H9 (cell line): ENCODE results near the gene TUFT1. TPM values are rescaled to one million over a fixed set of nuclear protein-coding genes. Genes with fewer than 3 reads are reported as not detected.

Experiments
- DNase-seq: peaks from one replicate; pipeline ENCODE4 v3.0.0-alpha.2; 2017
- H2AFZ ChIP-seq: one replicate; pipeline ENCODE4 v1.6.1; 2013; ENCODE audit warnings: mild to moderate bottlenecking, low read length, control low read depth, moderate library complexity
- H2AK5ac ChIP-seq: 2 replicates; pipeline ENCODE4 v1.6.1; 2013; ENCODE audit warnings: low read length, control low read depth, mixed read lengths; ENCODE audit not compliant: insufficient read length
- H2BK120ac ChIP-seq: one replicate; pipeline ENCODE4 v1.6.1; 2013; ENCODE audit warnings: low read depth, mild to moderate bottlenecking, low read length, control low read depth, inconsistent platforms; ENCODE audit not compliant: poor library complexity, severe bottlenecking
- H2BK12ac ChIP-seq: 2 replicates; pipeline ENCODE4 v1.6.1; 2013; ENCODE audit warnings: low read length, control low read depth, mixed read lengths, low read depth; ENCODE audit not compliant: insufficient read length
- H2BK15ac ChIP-seq: 2 replicates; pipeline ENCODE4 v1.6.1; 2013; ENCODE audit warnings: low read depth, low read length, control low read depth
- H2BK20ac ChIP-seq: one replicate; pipeline ENCODE4 v1.6.1; 2013; ENCODE audit warnings: low read depth, mild to moderate bottlenecking, low read length, control low read depth, inconsistent platforms; ENCODE audit not compliant: poor library complexity, severe bottlenecking
- H2BK5ac ChIP-seq: 2 replicates; pipeline ENCODE4 v1.6.1; 2013; ENCODE audit warnings: low read length, control low read depth, mixed read lengths; ENCODE audit not compliant: insufficient read length
- H3K14ac ChIP-seq: 2 replicates; pipeline ENCODE4 v1.6.1; 2013; ENCODE audit warnings: low read length, control low read depth; ENCODE audit not compliant: insufficient read depth
- H3K18ac ChIP-seq: 2 replicates; pipeline ENCODE4 v1.6.1; 2013; ENCODE audit warnings: low read depth, mild to moderate bottlenecking, mixed read lengths, low read length, control low read depth; ENCODE audit not compliant: insufficient read length
- H3K23ac ChIP-seq: 2 replicates; pipeline ENCODE4 v1.6.1; 2013; ENCODE audit warnings: low read length, control low read depth, mixed read lengths, low read depth; ENCODE audit not compliant: insufficient read length
- H3K23me2 ChIP-seq: 2 replicates; pipeline ENCODE4 v1.6.1; 2013; ENCODE audit warnings: low read depth, mild to moderate bottlenecking, mixed read lengths, low read length, control low read depth; ENCODE audit not compliant: insufficient read length, poor library complexity, severe bottlenecking
- H3K27ac ChIP-seq: 2 replicates; pipeline ENCODE4 v1.5.1; 2013; ENCODE audit warnings: low read length, control low read depth, mixed read lengths, low read depth; ENCODE audit not compliant: insufficient read length
- H3K27me3 ChIP-seq: 2 replicates; pipeline ENCODE4 v1.6.1; 2013; ENCODE audit warnings: low read length, control low read depth, inconsistent platforms; ENCODE audit not compliant: insufficient read depth
- H3K4ac ChIP-seq: 2 replicates; pipeline ENCODE4 v1.6.1; 2013; ENCODE audit warnings: low read depth, mild to moderate bottlenecking, control low read depth, inconsistent platforms, low read length, moderate library complexity
- H3K4me1 ChIP-seq: 2 replicates; pipeline ENCODE4 v1.6.1; 2013; ENCODE audit warnings: low read length, control low read depth, inconsistent platforms; ENCODE audit not compliant: insufficient read depth
- H3K4me2 ChIP-seq: 2 replicates; pipeline ENCODE4 v1.6.1; 2013; ENCODE audit warnings: low read length, control low read depth, mixed read lengths; ENCODE audit not compliant: insufficient read length, insufficient read depth
- H3K56ac ChIP-seq: 2 replicates; pipeline ENCODE4 v1.6.1; 2013; ENCODE audit warnings: low read depth, mild to moderate bottlenecking, mixed read lengths, low read length, control low read depth; ENCODE audit not compliant: insufficient read length
- H3K79me1 ChIP-seq: 2 replicates; pipeline ENCODE4 v1.6.1; 2013; ENCODE audit warnings: low read depth, mild to moderate bottlenecking, moderate library complexity, low read length, control low read depth, inconsistent platforms; ENCODE audit not compliant: insufficient read depth, poor library complexity, severe bottlenecking
- H3K79me2 ChIP-seq: 2 replicates; pipeline ENCODE4 v1.6.1; 2013; ENCODE audit warnings: low read length, control low read depth, inconsistent platforms; ENCODE audit not compliant: insufficient read depth
- H3K9ac ChIP-seq: 2 replicates; pipeline ENCODE4 v1.6.1; 2013; ENCODE audit warnings: low read length, control low read depth, mixed read lengths; ENCODE audit not compliant: insufficient read length; ENCODE audit errors: extremely low read depth
- H3K9me3 ChIP-seq: one replicate; pipeline ENCODE4 v1.6.1; 2013; ENCODE audit warnings: low read depth, low read length, inconsistent platforms; ENCODE audit not compliant: control insufficient read depth
- H3T11ph ChIP-seq: one replicate; pipeline ENCODE4 v1.6.1; 2013; ENCODE audit warnings: mild to moderate bottlenecking, low read length, control low read depth, inconsistent platforms
- H4K20me1 ChIP-seq: one replicate; pipeline ENCODE4 v1.6.1; 2013; ENCODE audit not compliant: control insufficient read depth, insufficient read length, insufficient read depth
- H4K5ac ChIP-seq: 2 replicates; pipeline ENCODE4 v1.6.1; 2013; ENCODE audit warnings: low read depth, mild to moderate bottlenecking, mixed read lengths, low read length, control low read depth; ENCODE audit not compliant: insufficient read length
- H4K8ac ChIP-seq: replicated peaks from 2 replicates; pipeline ENCODE4 v1.6.1; 2013; ENCODE audit warnings: low read length, control low read depth, mixed read lengths, low read depth; ENCODE audit not compliant: insufficient read length
- H4K91ac ChIP-seq: 2 replicates; pipeline ENCODE4 v1.6.1; 2013; ENCODE audit warnings: low read depth, mild to moderate bottlenecking, moderate library complexity, mixed read lengths, low read length, control low read depth; ENCODE audit not compliant: insufficient read length
- H3K27ac Mint-ChIP-seq, 3 experiments: 2 replicates in 2 of 3; 3 replicates in 1 of 3; pipeline ENCODE4 v1.8.0; 2020 to 2021; ENCODE audit warnings: mixed read lengths in 3 of 3, mild to moderate bottlenecking in 1 of 3, moderate library complexity in 1 of 3
- H3K27me3 Mint-ChIP-seq: 2 replicates; pipeline ENCODE4 v1.8.0; 2021; ENCODE audit warnings: low read depth, mild to moderate bottlenecking, moderate library complexity, mixed read lengths
- H3K36me3 Mint-ChIP-seq, 3 experiments: 2 replicates in 2 of 3; 3 replicates in 1 of 3; pipeline ENCODE4 v1.8.0; 2020 to 2021; ENCODE audit warnings: low read depth in 3 of 3, mixed read lengths in 3 of 3; ENCODE audit not compliant: insufficient read depth in 1 of 3
- H3K4me1 Mint-ChIP-seq, 2 experiments: 2 replicates each; pipeline ENCODE4 v1.8.0; 2020; ENCODE audit warnings: mixed read lengths in 2 of 2
- H3K4me3 Mint-ChIP-seq, 2 experiments: 2 replicates in 1 of 2; 3 replicates in 1 of 2; pipeline ENCODE4 v1.8.0; 2020 to 2021; ENCODE audit warnings: mild to moderate bottlenecking in 2 of 2, mixed read lengths in 2 of 2, moderate library complexity in 1 of 2
- H3K9me3 Mint-ChIP-seq, 2 experiments: 2 replicates in 1 of 2; 3 replicates in 1 of 2; pipeline ENCODE4 v1.8.0; 2020; ENCODE audit warnings: mild to moderate bottlenecking in 2 of 2, mixed read lengths in 2 of 2, moderate library complexity in 1 of 2
- CTCF ChIP-seq: fragments of 200-600 bp; sonication (generic); conservative IDR thresholded peaks from 3 replicates; pipeline ENCODE4 v1.8.0; 2021; ENCODE audit warnings: antibody characterized with exemption, mild to moderate bottlenecking
- WGBS: extraction: QIAGEN DNeasy Blood & Tissue Kit; methylation state at CpG from one replicate; pipeline ENCODE4 v1.1.7; 2013; ENCODE audit warnings: missing lambda C conversion rate, low lambda C conversion rate, mixed read lengths; ENCODE audit not compliant: insufficient read length; ENCODE audit errors: extremely low coverage; 5-methylcytosine and 5-hydroxymethylcytosine counted together
- total RNA-seq: library from RNA; stranded (reverse); gene quantifications from 2 replicates; pipeline ENCODE4 v1.2.1, GENCODE V29; 2021

The TUFT1 gene
- total RNA-seq, 1 experiment from 2014 or later, result 6.2 TPM

GRCh38 chr1:151514366-151514765, 25.7 kb upstream of the TUFT1 start:
- H2AFZ ChIP-seq, result no peak overlapping the region
- H3K4ac ChIP-seq, result no peak overlapping the region
- Mint-ChIP-seq H3K4me1 (peaks cover 48 to 54% of the 10 kb centered on the region in 2 experiments), H3K27ac (peak overlapping the region; percentile 97; a peak in 5 of 7 replicates), H3K9me3 (no peaks in the 10 kb centered on the region), H3K27me3 (no peaks in the 10 kb centered on the region), H3K36me3 (peaks cover 3 to 12% (median 11%) of the 10 kb centered on the region in 3 experiments), H3K4me3 (peak overlapping the region; percentile 89 to 91; a peak in 2 of 5 replicates)
- H4K8ac ChIP-seq, result no peak overlapping the region
- H4K20me1 ChIP-seq, result no peaks in the 10 kb centered on the region
- peak overlapping the region; percentile 10; the same call in 1 of the 2 replicates for H3K14ac ChIP-seq
- H4K5ac ChIP-seq, result no peak overlapping the region
- H3K23me2 ChIP-seq, result peaks cover 21% of the 10 kb centered on the region
- H3K18ac ChIP-seq, result no peak overlapping the region
- no peak overlapping the region for H3K23ac ChIP-seq
- H3K27me3 ChIP-seq, result no peaks in the 10 kb centered on the region
- H2BK12ac ChIP-seq, result no peak overlapping the region
- WGBS, result no CpG with 5 or more reads among the region's 4 CpGs
- H3K9ac ChIP-seq, result no peak overlapping the region
- H3K79me2 ChIP-seq, result peaks cover 2% of the 10 kb centered on the region; the same call in 1 of the 2 replicates
- no peak overlapping the region for H3T11ph ChIP-seq
- H2BK15ac ChIP-seq, result no peak overlapping the region
- TF ChIP-seq CTCF, result no peak
- H3K79me1 ChIP-seq, result no peaks in the 10 kb centered on the region
- no peak for DNase-seq
- no peaks in the 10 kb centered on the region for H3K9me3 ChIP-seq
- peaks cover 15% of the 10 kb centered on the region; the same call in 1 of the 2 replicates for H3K4me1 ChIP-seq
- no peak overlapping the region for H2AK5ac ChIP-seq
- no peak overlapping the region for H3K27ac ChIP-seq
- H2BK5ac ChIP-seq, result no peak overlapping the region
- H3K4me2 ChIP-seq, result peak overlapping the region; percentile 76
- H2BK120ac ChIP-seq, result no peak overlapping the region
- H2BK20ac ChIP-seq, result no peak overlapping the region
- H4K91ac ChIP-seq, result no peak overlapping the region
- H3K56ac ChIP-seq, result no peak overlapping the region
